GM12865 (cell line): Measurements from ENCODE around the gene PEAK1.

Experiments used
- DNase-seq: peaks from one replicate; pipeline ENCODE4 v3.0.0; 2010; ENCODE audit warnings: low read depth
- H3K4me3 ChIP-seq: 2 replicates; pipeline ENCODE4 v1.5.1; 2011; ENCODE audit warnings: mild to moderate bottlenecking, low read depth, low read length, control low read depth
- CTCF ChIP-seq: IDR thresholded peaks from 2 replicates; pipeline ENCODE4 v1.5.1; 2011; ENCODE audit warnings: low read length, control low read depth, low read depth, inconsistent platforms; ENCODE audit not compliant: insufficient read depth; ENCODE audit errors: missing control alignments

Gene PEAK1

DNA sequence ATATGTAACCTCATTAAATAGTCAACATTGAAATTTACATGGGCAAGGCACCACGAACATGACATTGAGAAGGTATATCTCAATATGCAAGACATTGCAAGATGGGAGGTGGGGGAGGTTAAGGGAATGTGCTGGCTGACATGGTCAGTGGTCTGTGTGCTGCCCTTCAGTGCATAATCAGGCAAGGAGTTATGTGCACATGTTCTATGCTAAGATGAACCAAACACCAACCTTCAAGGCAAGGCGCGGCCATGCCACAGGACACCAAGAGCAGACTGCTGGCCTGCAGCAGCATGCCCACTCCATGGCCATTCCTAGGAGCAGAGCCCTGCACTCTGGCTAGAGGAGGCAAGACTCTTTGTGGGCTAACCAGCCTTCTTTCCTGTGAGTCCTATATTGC, 308.1 kb downstream of the PEAK1 start:
- no peak overlapping the region for H3K4me3 ChIP-seq
- no peak for DNase-seq
- TF ChIP-seq CTCF: no peak

- no peak overlapping the region for H3K4me3 ChIP-seq
- peak; percentile 69 for TF ChIP-seq CTCF
- peak; percentile 58 for DNase-seq
Observed at GRCh38 chr15:77107531-77108355, 312.2 kb downstream of the PEAK1 start.

GRCh38 chr15:77107068-77107467, 312.8 kb downstream of the PEAK1 start:
- no peak for TF ChIP-seq CTCF
- no peak overlapping the region for H3K4me3 ChIP-seq
- no peak for DNase-seq

DNA sequence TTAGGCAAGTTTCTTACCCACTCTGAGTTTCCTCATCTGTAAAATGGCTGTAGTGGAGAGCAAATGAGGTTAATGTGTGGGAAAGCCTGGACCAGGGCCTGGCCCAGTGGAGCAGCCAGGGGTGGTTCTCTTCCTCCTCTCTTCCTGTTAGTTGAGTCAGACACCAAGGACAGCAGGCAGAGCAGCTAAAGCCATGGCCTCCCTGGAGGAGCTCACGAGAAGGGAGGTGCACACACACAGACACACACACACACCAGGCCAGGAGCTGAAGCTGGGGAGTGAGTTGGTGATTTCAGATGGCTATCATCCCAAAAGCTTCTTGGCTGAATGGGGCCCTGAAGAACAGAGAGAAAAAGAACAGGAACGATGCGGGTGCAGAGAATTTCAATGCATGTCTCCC, 315.7 kb downstream of the PEAK1 start:
- no peak overlapping the region for H3K4me3 ChIP-seq
- DNase-seq: no peak
- no peak for TF ChIP-seq CTCF

GRCh38 chr15:77099741-77100463, 320.0 kb downstream of the PEAK1 start:
- no peak for DNase-seq
- TF ChIP-seq CTCF: no peak
- no peak overlapping the region for H3K4me3 ChIP-seq

DNA sequence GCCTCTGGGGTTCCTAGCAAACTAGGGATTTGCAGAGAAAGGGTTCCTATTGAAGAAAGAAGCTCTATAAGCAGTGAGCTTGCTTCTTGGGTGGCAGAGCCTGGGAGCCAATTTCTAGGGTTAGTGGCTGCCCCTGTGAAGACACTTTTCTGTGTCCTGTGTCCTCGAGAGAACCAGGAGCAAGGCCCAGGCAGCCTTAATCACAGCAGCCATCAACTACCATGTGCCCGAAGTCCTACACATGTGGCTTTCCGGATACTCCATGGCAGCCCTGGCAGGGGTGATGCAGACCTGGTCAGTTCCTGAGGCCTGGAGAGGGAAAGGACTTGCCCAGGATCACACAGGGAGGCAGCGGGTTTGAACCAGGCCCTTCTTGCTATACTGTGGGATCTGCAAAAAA, 321.3 kb downstream of the PEAK1 start:
- DNase-seq: no peak
- no peak overlapping the region for H3K4me3 ChIP-seq
- no peak for TF ChIP-seq CTCF
